HG03469 (cell line): ENCODE results near the gene MAP2K3.
"Not testable (repeated sequence)": the region's sequence is repeated elsewhere in the genome, so short reads cannot be mapped to it uniquely, and the experiment has no call there.

Source experiments
- ATAC-seq: cut with Tn5 transposase; IDR thresholded peaks from one replicate; pipeline ENCODE4 v1.9.1; 2021; ENCODE audit warnings: mild to moderate bottlenecking, moderate library complexity, moderate number of reproducible peaks; ENCODE audit not compliant: unreplicated experiment

MAP2K3 gene

GRCh38 chr17:21321744-21322191, 37.3 kb downstream of the MAP2K3 start:
- not testable (repeated sequence) for ATAC-seq

DNA sequence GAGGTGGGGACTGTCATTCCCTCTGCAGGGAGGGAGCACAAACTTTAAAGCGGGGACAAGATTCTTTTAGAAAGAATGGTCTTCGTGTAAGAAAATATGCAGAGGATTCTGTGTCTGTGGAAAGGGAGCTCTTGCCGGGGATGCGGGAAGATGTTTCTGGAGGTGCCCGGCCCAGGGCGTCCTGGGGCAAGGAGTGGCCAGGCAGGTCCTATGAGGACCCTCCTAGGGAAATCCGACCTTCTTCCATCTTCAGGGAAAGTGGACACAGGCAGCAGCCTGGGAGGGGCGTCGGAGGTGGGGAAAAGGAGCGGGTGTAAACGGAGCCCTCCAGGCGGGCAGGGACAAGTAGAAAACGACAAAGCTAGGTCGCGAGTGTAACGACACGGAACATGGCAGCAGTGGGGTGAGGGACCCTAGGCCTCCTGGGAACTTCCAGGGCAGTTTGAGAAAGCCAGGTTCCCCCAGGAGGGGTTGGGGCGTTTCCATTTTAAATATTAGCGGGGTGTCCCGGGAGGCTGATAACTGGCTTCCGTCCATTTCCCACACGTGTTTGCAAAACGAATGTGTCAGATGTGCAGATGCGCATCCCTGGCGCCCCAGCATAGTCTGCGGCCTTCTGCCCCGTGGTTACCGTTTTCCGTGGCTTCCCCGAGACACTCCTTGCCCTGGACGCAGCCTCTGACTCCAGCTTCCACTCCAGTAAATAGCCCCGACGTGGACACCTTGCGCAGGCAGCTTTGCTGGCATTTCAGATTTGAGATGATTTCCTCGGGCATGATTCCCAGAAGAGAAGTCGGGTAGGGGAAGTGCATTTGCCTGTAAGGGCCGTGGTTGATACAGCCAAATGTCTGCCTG, 39.0 kb downstream of the MAP2K3 start:
- not testable (repeated sequence) for ATAC-seq

DNA sequence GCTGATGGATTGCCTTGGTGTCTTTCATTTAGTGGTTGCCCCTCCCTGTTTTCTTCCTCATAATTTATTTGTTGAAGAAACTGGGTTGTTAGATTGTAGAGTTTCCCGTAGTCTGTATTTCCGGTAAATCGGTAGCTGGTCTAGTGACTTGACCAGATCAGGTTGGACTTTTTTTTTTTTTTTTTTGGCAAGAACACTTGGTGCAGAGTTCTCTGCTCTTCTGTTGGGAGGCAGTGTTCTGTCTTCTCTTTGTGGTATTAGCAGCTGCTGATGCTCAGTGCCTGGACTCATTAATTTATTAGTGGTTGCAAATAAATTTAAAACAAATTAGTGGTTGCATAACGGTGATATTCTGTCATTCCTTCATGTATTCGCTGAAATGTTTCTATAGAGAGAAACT, 40.2 kb downstream of the MAP2K3 start:
- ATAC-seq = not testable (repeated sequence)

GRCh38 chr17:21327921-21328320, 43.4 kb downstream of the MAP2K3 start:
- ATAC-seq = not testable (repeated sequence)

- not testable (repeated sequence) for ATAC-seq
Measured at GRCh38 chr17:21328778-21329177, 44.3 kb downstream of the MAP2K3 start.

DNA sequence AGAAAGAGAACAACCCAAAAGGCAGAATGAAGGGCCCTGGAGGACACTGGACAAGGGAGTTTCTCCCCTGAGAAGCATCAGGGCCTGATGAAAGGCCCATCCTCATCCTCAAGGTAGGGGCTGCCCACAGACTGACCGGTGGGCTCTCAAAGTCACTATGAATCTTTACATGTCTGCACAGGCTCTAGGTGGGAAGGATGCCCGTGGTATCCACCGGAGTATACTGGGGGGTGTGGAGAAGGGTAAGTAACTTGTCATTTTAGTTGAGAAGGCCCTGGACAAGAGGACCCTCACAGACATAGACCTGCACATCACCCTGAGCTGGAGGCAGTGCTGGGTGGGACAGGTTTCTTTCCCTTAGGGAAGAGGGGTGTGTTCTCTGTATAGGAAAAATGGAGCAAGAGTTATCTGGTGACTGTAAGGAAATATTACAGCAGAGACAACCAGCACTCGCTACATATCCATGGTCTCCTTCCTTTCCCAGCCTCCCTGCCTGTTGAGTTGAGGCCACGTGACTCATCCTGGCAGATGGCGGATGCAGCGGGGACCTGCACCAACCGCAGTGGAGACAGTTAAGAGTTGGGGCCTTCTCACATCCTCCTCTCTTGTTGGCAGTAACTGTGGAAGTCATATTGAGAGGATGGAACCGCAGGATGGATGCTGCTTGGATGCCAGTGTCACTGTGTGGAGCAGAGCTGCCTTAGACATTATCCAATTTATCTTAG, 46.1 kb downstream of the MAP2K3 start:
- ATAC-seq = no peak

GRCh38 chr17:21336541-21337294, 52.2 kb downstream of the MAP2K3 start:
- ATAC-seq = not testable (repeated sequence)

- ATAC-seq = not testable (repeated sequence)
Measured at GRCh38 chr17:21337981-21338625, 53.6 kb downstream of the MAP2K3 start.

DNA sequence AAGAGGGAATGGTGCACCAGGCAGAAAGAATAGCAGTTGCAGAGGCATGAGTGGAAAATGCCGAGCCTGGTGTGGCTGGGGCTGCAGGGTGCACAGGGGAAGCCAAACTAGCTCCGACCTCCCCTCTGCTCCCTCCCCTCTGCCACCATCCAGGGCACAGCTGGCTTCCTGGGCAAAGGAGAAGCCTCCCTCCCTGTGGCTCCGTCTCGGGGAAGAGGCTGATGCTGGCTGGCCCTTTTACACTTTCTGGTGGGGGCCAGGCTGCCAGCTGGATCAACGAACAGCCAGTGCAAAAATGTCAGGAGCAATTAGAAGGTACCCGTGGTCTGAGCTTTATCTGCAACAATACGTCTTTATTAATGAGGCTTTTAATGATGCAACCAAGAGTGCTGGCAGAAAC, 54.5 kb downstream of the MAP2K3 start:
- ATAC-seq = no peak

- not testable (repeated sequence) for ATAC-seq
Measured at GRCh38 chr17:21339571-21339970, 55.1 kb downstream of the MAP2K3 start.

DNA sequence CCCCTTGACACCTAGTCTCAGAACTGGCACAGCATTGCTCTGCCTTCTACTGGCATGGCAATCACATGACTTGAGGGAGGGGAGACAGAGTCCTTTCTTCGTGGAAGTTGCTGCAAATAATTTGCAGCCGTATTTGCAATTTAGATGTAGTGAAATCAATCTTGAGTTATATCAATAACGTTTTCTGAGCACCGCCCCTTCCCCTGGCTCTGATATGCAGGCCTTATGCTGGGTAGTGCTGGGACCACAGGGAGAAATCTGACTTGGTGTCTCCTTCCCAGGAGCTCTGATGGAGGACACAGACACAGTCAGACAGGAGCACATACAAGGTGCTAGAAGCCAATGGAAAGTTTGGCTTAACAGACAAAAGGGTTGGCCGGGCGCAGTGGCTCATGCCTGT, 55.9 kb downstream of the MAP2K3 start:
- not testable (repeated sequence) for ATAC-seq

DNA sequence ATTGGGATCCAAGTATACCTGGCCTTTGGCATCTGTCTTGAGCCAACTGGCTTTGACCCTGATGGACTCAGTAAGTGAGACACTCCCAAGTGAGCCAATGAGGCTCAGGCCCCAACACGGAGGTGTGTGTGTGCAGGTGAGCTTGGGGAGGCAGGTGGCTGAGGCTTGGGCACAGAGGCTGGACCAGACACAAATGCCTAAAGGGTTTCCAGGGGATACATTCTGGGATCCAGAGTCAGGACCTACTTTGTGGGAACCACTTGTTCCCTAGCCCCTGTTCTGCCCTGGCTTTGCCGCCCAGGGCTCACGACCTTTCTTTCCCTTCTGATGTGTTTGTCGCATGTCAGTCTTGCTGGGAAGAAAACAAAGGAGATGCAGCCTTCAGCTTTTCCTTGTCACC, 56.8 kb downstream of the MAP2K3 start:
- ATAC-seq = not testable (repeated sequence)

- ATAC-seq = not testable (repeated sequence)
Measured at GRCh38 chr17:21341925-21342540, 57.5 kb downstream of the MAP2K3 start.

GRCh38 chr17:21343061-21343949, 58.8 kb downstream of the MAP2K3 start:
- not testable (repeated sequence) for ATAC-seq

GRCh38 chr17:21344801-21345200, 60.3 kb downstream of the MAP2K3 start:
- ATAC-seq = not testable (repeated sequence)

DNA sequence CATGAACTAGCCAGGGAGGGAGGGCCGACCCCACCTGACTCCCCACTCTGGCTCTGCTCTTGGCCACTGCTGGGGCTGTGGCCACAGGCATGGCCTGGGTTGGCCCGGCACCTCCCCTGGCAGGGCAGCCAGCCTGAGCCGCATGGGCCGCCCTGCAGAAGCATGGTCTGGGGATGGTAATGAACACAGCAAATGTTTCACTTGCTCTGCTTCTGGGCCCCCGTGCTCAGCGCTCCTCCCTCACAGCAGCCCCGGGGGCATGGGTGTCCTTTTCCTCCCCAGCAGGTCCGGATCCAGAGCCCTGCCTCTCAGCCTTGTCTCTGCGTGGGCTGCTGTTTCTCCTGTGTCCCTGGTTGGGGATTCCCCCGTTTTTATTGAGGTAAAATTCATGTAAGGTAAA, 60.7 kb downstream of the MAP2K3 start:
- no peak for ATAC-seq

- not testable (repeated sequence) for ATAC-seq
Measured at GRCh38 chr17:21346107-21346506, 61.6 kb downstream of the MAP2K3 start.

DNA sequence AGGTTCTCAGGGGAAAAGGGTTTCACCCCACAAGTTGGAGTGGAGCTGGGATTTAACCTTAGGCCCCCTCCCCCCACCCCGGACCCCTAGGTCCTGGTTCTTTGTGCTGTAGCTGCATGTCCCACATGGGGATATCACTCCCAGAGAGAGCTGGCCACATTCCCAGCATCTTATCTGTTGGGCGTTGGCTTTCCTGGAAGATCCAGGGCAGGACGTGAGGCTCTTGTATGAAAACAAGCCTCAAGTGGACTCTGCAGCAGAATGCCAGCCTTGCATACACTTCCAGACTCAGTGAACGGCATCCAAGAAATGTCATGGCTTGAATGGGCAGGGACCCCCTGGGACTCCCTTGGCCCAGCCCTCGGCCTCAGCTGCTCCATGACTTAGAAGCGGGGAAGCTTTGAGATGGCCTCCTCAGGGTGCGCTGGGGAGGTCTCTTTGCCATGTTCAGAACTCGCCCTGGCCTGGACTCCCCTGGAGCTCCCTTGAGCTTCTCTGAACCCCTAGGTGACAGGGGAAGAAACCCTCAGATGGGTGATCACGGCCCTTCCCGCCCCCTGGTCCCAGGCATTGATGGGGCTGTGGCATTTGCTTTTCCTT, 62.2 kb downstream of the MAP2K3 start:
- not testable (repeated sequence) for ATAC-seq

DNA sequence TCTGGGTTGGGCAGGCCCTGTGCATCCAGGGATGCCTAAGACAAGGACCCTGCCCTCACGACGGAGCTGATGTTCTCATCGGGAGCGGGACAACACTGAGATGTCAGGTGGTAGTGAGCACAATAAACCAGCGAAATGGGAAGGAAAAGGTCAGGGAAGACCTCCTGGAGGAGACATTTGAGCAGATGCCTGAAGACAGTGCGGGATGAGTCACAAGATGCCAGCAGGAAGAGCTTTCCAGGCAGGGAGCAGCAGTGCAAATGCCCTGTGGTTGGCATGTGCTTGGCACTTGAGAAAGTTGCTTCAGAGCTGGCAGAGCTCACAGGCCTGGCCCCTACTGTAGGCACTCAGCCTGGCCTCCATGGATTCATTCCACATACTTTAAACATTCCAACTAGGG, 63.1 kb downstream of the MAP2K3 start:
- ATAC-seq = not testable (repeated sequence)
